Caco-2 (cell line): ENCODE results near the gene AP5B1. TPM values are rescaled to one million over a fixed set of nuclear protein-coding genes. Genes with fewer than 3 reads are reported as not detected.
A peak's percentile ranks its signal among the peaks of the same experiment; 100 is the strongest.

Experiments
- BruUV-seq: library from RNA; stranded (reverse); fragments of 400-500 nt; replicated peaks from 2 replicates; lab custom pipeline; 2021; lab: Mats Ljungman, UMichigan
- CTCF ChIA-PET: fragments of 300-600 bp; sonication (Branson Sonifier 250); formaldehyde crosslinking; loops from one replicate; lab custom pipeline; 2022; ENCODE audit warnings: antibody characterized with exemption; lab: Charles Lee
- POLR2A ChIA-PET: fragments of 300-600 bp; sonication (Branson Sonifier 250); formaldehyde crosslinking; loops from one replicate; lab custom pipeline; 2022; ENCODE audit warnings: antibody characterized with exemption; lab: Charles Lee
- DNase-seq, 2 experiments: peaks; one replicate each; pipeline versions ENCODE4 v3.0.0 to v3.0.0-alpha.2; 2020 to 2022
- H3K27me3 ChIP-seq: replicated peaks from 2 replicates; pipeline ENCODE4 v1.6.0; 2011; ENCODE audit warnings: low read length; ENCODE audit not compliant: control insufficient read depth, insufficient read depth
- H3K36me3 ChIP-seq: 2 replicates; pipeline ENCODE4 v1.5.1; 2011; ENCODE audit warnings: low read length; ENCODE audit not compliant: control insufficient read depth, insufficient read depth
- H3K4me1 ChIP-seq: fragments of 250-450 bp; sonication (Bioruptor Pico); 2 replicates; pipeline ENCODE4 v1.5.1; 2020; ENCODE audit warnings: mild to moderate bottlenecking
- H3K4me3 ChIP-seq: 2 replicates; pipeline ENCODE4 v1.5.1; 2011; ENCODE audit warnings: low read depth, mild to moderate bottlenecking, control low read depth, low read length
- H3K9me3 ChIP-seq: fragments of 250-450 bp; sonication (Bioruptor Pico); 2 replicates; pipeline ENCODE4 v1.5.1; 2020; ENCODE audit warnings: mild to moderate bottlenecking, moderate library complexity
- H3K27ac Mint-ChIP-seq: one replicate; pipeline ENCODE4 v1.8.0; 2022; ENCODE audit warnings: mixed read lengths; ENCODE audit not compliant: unreplicated experiment
- H3K27me3 Mint-ChIP-seq: one replicate; pipeline ENCODE4 v1.8.0; 2022; ENCODE audit warnings: mixed read lengths; ENCODE audit not compliant: insufficient read depth, unreplicated experiment
- H3K36me3 Mint-ChIP-seq: one replicate; pipeline ENCODE4 v1.8.0; 2022; ENCODE audit warnings: mild to moderate bottlenecking, mixed read lengths; ENCODE audit not compliant: insufficient read depth, unreplicated experiment
- H3K4me1 Mint-ChIP-seq: one replicate; pipeline ENCODE4 v1.8.0; 2022; ENCODE audit warnings: low read depth, mixed read lengths; ENCODE audit not compliant: unreplicated experiment
- H3K4me3 Mint-ChIP-seq: one replicate; pipeline ENCODE4 v1.8.0; 2022; ENCODE audit warnings: mild to moderate bottlenecking, moderate library complexity, mixed read lengths; ENCODE audit not compliant: unreplicated experiment
- H3K9me3 Mint-ChIP-seq: one replicate; pipeline ENCODE4 v1.8.0; 2022; ENCODE audit warnings: mixed read lengths; ENCODE audit not compliant: unreplicated experiment
- intact Hi-C: fragments of 100-400 bp; cut with micrococcal nuclease; formaldehyde crosslinking; loops from one replicate; pipeline ENCODE4 v1.10.0; 2022; ENCODE audit not compliant: unreplicated experiment
- total RNA-seq: library from RNA; stranded (reverse); gene quantifications from 2 replicates; pipeline ENCODE4 v1.2.3, GENCODE V29; 2022
- TF ChIP-seq, protein P1 (sequence below), 2 experiments: fragments of 200-600 bp in 1 of 2; IDR thresholded peaks; 1 replicate in 1 of 2; 2 replicates in 1 of 2; pipeline versions ENCODE4 v1.5.1 to v1.8.0; 2011 to 2022; ENCODE audit warnings: antibody characterized with exemption in 1 of 2, control low read depth in 1 of 2, inconsistent platforms in 1 of 2, low read depth in 1 of 2, low read length in 1 of 2, mild to moderate bottlenecking in 1 of 2, moderate library complexity in 1 of 2; ENCODE audit not compliant: insufficient read depth in 1 of 2, severe bottlenecking in 1 of 2, unreplicated experiment in 1 of 2

The AP5B1 gene
- total RNA-seq, 1 experiment from 2014 or later = 19.3 TPM

DNA sequence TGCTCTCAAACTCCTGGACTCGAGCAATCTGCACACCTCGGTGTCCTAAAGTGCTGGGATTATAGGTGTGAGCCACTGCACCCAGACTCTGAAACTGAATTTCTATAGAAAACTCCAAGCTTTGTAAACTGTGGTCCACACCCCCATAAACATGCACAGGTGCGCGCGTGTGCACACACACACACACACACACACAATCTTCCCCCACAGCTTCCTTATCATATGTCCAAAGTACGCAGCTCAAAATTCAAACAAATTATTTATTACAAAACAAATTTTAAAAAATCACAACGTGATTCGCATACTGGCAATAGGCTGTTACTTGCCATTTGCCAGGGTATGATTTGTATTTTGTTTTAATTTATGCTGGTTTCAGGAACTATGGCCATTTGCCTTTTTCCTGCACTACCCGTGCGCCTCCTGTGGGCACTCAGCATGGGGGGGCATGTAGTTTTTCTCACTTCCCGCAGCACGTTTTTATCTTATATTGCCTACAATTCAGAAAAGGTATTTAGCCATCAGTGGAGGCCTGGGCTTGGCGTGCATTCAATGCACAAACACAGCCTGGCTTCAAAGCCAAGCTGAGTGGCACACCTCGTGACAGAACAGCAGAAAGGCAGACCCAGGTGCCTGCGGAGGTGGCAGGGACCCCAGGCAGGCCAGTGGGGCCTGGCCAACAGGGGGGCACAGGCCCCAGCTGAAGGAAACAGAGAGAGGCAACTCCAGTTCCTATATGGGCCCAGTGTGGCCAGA, 42.2 kb upstream of the AP5B1 start:
- no TSS peak for BruUV-seq
- CTCF ChIA-PET = no interaction called here
- Mint-ChIP-seq H3K4me3 (no peak overlapping the region), H3K36me3 (no peaks in the 10 kb centered on the region), H3K4me1 (peaks cover 9% of the 10 kb centered on the region), H3K27ac (no peak overlapping the region), H3K9me3 (no peaks in the 10 kb centered on the region), H3K27me3 (no peaks in the 10 kb centered on the region)
- H3K4me3 ChIP-seq = no peak overlapping the region
- no peaks in the 10 kb centered on the region for H3K36me3 ChIP-seq
- H3K4me1 ChIP-seq = peaks cover 13% of the 10 kb centered on the region
- TF ChIP-seq, protein P1, sequence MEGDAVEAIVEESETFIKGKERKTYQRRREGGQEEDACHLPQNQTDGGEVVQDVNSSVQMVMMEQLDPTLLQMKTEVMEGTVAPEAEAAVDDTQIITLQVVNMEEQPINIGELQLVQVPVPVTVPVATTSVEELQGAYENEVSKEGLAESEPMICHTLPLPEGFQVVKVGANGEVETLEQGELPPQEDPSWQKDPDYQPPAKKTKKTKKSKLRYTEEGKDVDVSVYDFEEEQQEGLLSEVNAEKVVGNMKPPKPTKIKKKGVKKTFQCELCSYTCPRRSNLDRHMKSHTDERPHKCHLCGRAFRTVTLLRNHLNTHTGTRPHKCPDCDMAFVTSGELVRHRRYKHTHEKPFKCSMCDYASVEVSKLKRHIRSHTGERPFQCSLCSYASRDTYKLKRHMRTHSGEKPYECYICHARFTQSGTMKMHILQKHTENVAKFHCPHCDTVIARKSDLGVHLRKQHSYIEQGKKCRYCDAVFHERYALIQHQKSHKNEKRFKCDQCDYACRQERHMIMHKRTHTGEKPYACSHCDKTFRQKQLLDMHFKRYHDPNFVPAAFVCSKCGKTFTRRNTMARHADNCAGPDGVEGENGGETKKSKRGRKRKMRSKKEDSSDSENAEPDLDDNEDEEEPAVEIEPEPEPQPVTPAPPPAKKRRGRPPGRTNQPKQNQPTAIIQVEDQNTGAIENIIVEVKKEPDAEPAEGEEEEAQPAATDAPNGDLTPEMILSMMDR (IDR thresholded peaks at IDR 0.05; ENCODE audit: insufficient read depth in 1 of 2, low read depth in 1 of 2, low read length in 1 of 2, severe bottlenecking in 1 of 2, unreplicated experiment in 1 of 2) = no peak
- H3K9me3 ChIP-seq = no peaks in the 10 kb centered on the region; the same call in 1 of the 2 replicates
- intact Hi-C loops = no loop called here
- POLR2A ChIA-PET = interaction anchor here (0.7 kb wide), 1 partner anchor 54 kb away, joined by 4 read pairs; no protein-coding TSS in a partner anchor
- no peaks in the 10 kb centered on the region for H3K27me3 ChIP-seq
- no peak for DNase-seq

DNA sequence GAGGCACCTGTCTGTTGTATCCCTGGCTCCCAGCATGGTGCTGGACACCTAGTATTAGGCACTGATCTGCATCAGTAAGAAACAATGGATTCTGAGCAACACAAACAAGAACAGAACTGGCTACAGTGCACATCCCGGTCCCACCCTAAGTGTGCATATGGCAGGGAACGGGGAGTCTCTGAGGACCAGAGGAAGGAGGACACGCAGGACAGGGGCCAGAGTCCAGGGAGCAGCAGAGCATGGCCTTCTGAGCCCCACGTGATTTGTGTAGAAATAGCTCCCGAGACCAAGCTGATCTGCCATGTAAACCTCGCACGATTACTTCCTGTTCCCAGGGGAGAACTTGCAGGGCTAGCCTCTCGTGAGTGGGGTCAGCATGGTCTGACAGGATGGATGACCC, 40.3 kb upstream of the AP5B1 start:
- Histone ChIP-seq H3K4me3 (no peak overlapping the region), H3K9me3 (no peaks in the 10 kb centered on the region; the same call in 1 of the 2 replicates), H3K4me1 (peaks cover 12% of the 10 kb centered on the region), H3K27me3 (no peaks in the 10 kb centered on the region), H3K36me3 (no peaks in the 10 kb centered on the region)
- ChIA-PET POLR2A (interaction anchor here (1.2 kb wide), 1 partner anchor 67 kb away, joined by 10 read pairs; the partner anchor contains the start of gene FIBP), CTCF (interaction anchor here (0.5 to 0.6 kb wide), 2 partner anchors 9 to 76 kb away, joined by 5 to 8 read pairs; no protein-coding TSS in a partner anchor)
- Mint-ChIP-seq H3K27me3 (no peaks in the 10 kb centered on the region), H3K36me3 (no peaks in the 10 kb centered on the region), H3K9me3 (no peaks in the 10 kb centered on the region), H3K4me1 (peaks cover 12% of the 10 kb centered on the region), H3K27ac (no peak overlapping the region), H3K4me3 (no peak overlapping the region)
- TF ChIP-seq, protein P1 (IDR thresholded peaks at IDR 0.05; ENCODE audit: insufficient read depth in 1 of 2, low read depth in 1 of 2, low read length in 1 of 2, severe bottlenecking in 1 of 2, unreplicated experiment in 1 of 2) = no peak
- no peak for DNase-seq
- BruUV-seq = no TSS peak
- intact Hi-C loops = no loop called here

DNA sequence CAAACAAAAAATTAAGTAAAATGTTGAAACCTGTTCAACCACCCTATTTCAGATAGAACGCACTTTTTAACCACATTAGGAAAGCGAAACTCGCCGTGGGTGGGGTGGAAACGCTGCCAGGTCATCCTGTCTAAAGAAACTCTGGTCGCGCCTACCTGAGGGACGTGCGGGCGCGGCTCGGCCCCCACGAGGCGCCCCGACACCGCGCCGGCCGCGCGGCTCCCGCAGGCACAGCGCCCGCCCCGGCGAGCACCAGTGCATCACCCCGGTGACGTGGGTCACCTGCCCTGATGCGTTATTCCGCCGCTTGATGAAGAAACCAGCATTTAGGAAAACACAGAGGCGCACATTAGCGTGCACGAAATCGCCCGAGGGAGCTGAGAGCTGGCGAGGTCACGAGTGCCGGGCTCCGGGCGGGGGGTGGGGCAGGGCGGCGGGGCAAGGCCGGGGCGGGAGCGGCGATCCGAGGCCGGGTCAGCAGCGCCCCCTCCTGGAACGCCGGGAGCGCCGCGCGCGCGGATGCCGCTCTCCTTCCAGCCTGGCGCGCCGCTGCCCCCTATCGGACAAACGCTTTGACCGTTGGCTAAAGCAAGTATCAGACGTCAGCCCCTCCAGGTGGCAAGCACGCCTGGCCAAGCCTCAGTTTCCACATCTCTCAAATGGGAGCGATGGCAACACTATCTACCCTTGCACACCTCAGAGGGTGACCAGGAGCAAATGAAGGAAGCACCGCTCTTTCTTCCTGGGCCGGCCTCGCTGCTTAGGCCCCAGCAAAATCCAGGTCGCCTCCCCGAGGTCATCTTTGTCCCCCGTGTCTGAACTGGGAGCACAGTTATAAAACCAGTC, 37.3 kb upstream of the AP5B1 start:
- Mint-ChIP-seq H3K27ac (peak overlapping the region; percentile 85), H3K9me3 (peaks cover 9% of the 10 kb centered on the region), H3K36me3 (peaks cover 12% of the 10 kb centered on the region), H3K4me1 (peaks cover 33% of the 10 kb centered on the region), H3K27me3 (no peaks in the 10 kb centered on the region), H3K4me3 (peak overlapping the region; percentile 83)
- peak; percentile 91 to 97 for DNase-seq
- no TSS peak for BruUV-seq
- peak overlapping the region; percentile 43 for H3K4me3 ChIP-seq
- CTCF ChIA-PET = interaction anchor here (0.6 to 3.5 kb wide), 18 partner anchors 11 to 203 kb away, joined by 3 to 41 read pairs (median 5); partner anchors contain the start of genes AP5B1, CCDC85B, KAT5 and RNASEH2C
- H3K9me3 ChIP-seq = no peaks in the 10 kb centered on the region
- intact Hi-C loops = loop anchor here (1.0 to 2.0 kb wide), 5 partner anchors 37 to 112 kb away; partner anchors contain the start of genes AP5B1, CFL1 and KAT5
- peaks cover 34% of the 10 kb centered on the region for H3K4me1 ChIP-seq
- H3K27me3 ChIP-seq = no peaks in the 10 kb centered on the region
- POLR2A ChIA-PET = interaction anchor here (0.6 to 1.7 kb wide), 11 partner anchors 28 to 296 kb away, joined by 3 to 27 read pairs (median 5); partner anchors contain the start of genes AP5B1, FIBP, KAT5 and OVOL1
- TF ChIP-seq, protein P1 (IDR thresholded peaks at IDR 0.05; ENCODE audit: insufficient read depth in 1 of 2, low read depth in 1 of 2, low read length in 1 of 2, severe bottlenecking in 1 of 2, unreplicated experiment in 1 of 2) = peak; percentile 97 to 100
- no peaks in the 10 kb centered on the region for H3K36me3 ChIP-seq
